Right kidney (tissue), 9 donors: ENCODE data around the gene POTEE.
"Not testable (repeated sequence)": the region's sequence is repeated elsewhere in the genome, so short reads cannot be mapped to it uniquely, and the experiment has no call there.

ENCODE experiments used
- DNase-seq: peaks from one replicate; pipeline ENCODE4 v3.0.0-alpha.2; 2016
- long read RNA-seq, 8 donors: transcript quantifications; one replicate each; lab custom pipeline, GENCODE V29; 2026

Gene POTEE
- long read RNA-seq, donor 1, result 0 reads
- long read RNA-seq, donor 2, result 0 reads
- long read RNA-seq, donor 3, result 0 reads
- long read RNA-seq, donor 4, result 0 reads
- long read RNA-seq, donor 5, result 0 reads
- long read RNA-seq, donor 6, result 0 reads
- long read RNA-seq, donor 7, result 0 reads
- long read RNA-seq, donor 8, result 0 reads

DNA sequence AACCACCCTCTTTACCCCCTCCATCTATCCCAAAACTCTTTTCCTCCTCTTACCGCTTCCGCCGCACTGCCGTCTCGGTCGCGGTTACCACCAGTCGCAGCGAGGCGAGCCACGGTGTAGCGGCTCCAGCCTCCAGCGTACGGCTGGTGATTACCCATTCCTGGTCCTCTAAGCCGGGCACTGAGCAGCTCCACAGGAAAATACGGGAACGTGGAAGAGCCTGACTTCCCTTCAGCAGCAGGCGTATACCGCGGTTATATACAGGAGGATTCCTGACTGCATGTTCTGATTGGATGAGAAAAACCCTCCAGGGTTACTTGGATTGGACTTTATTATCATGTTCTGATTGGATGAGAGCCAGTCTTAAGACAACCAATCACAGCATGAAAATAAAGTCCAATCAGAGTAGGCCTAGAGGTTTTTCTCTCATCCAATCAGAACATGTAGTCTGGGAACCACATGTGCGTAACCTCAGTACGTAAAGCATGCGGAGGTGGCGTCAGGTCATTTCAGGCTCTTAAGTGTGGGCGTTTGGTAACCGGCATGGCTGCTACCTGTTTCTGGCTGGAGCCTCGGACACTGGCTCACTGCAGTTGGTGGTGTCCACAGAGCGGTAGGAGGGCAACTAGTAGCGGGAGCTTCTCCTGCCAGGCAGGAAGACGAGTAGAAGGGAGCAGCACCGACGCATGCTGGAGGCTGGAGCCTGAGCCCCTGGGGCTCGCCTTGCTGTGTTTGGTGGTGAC lies at the start of gene POTEE:
Gene POTEE, plus strand, starts transcription at position 507 of the 743 bp plus-strand sequence. CDS start 8,867 bp downstream, outside the sequence.
- DNase-seq, result not testable (repeated sequence)

DNA sequence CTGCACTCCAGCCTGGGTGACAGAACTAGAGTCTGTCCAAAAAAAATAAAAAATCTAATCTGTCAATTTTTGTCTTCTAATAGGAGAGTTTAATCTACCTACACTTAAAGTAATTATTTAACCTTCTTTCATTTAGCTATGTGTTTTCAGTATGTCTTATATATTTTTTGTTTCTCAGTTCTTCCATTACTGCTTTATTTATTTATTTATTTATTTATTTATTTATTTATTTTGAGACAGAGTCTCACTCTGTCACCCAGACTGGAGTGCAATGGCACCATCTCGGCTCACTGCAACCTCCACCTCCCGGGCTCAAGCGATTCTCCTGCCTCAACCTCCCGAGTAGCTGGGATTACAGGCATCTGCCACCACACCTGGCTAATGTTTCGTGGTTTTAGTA lies 43.8 kb upstream of the POTEE start:
- not testable (repeated sequence) for DNase-seq

DNA sequence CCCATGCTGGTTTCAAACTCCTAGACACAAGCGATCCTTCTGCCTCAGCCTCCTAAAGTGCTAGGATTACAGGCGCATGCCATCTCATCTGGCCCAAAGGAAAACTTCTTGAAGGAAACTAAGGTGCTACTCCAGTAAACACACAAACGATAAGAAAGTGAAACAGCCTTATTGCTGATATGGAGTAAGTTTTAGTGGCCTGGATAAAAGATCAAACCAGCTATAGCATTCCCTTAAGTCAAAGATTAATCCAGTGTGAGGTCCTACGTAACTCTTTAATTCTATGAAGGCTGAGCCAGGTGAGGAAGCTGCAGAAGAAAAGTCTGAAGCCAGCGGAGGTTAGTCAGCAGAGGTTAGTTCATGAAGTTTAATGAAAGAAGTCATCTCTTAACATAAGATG lies 40.8 kb upstream of the POTEE start:
- no peak for DNase-seq

DNA sequence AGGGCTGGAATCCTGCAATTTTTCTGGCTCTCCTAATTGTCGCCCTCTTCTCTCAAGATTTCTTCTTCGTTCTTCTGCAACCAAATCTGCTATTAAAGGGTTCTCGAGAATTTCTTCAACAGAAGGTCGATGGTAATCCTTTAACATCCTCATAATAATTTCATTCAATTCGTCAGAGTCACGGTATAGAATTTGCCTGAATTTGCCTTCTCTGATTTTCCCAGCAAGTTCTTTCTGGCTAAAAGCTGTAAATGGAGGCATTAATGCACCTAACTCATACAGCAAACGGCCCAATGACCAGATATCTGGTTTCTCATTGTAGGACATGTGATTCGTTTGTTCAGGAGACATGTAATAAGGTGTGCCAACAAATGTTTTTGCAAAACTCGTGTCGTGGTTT lies 31.3 kb upstream of the POTEE start:
- DNase-seq, result not testable (repeated sequence)

DNA sequence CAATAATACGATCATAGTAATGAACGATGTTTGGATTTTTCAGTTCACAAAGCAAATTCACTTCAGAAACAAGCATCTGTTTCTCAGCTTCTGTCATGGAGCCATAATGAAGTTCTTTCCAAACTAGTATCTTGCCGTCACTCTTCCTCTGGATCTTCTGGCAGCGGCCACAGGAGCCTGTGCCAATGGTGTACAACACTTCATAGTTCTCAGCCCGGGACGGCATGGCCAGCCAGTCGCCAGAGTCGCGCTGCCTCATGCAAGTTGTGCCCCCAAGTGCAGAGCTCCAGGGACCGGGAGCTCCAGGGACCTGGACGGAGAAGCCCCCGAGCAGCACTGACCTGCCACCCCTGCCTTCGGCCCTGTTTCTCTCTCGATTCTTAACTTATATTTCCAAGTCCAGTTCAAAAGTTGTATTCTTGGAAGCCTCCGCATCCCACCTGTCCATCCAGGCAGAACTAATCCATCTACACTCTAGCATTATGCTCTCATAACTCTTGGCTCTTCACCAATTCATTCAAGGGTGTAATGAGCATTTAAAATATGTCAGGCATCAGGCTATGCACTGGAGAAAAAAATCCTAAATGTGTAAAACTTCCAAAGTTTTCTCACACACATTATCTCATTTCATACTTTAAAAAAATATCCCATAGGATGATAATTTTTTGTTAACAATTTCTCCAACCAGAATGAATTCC lies 30.5 kb upstream of the POTEE start:
- DNase-seq, result not testable (repeated sequence)

DNA sequence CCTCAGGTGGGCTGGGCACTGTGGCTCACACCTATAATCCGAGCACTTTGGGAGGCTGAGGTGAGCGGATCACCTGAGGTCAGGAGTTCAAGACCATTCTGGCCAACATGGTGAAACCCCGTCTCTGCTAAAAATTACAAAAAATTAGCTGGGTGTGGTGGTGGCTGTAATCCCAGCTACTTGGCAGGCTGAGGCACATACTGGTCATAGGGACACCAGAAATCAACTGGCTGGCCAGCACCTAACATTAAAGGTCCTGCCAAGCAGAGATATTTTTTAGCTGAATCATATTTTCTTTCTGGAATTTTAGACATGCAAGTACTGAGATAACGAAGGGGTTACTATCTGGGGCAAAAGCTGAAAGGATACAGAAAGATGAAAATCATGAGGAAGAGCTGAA lies 27.9 kb upstream of the POTEE start:
- not testable (repeated sequence) for DNase-seq

DNA sequence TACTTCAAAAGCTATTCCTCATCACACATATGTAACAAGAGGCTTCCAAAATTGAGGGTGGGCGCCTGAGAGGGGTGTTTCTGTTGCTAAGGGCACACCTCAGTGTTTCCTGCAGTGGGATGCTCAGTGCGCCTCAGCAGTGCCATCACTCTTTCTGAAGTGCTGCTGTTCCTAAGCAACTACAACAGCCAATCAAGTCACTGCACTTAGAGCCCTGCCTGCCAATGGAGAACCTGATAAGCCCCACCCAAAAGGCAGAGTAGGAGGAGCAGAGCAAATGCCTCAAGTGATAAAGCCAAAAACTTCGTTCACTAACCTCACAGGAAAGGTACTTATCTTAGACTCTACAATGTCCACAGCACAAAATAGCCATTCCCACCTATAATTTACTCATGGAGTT lies 15.9 kb upstream of the POTEE start:
- not testable (repeated sequence) for DNase-seq

DNA sequence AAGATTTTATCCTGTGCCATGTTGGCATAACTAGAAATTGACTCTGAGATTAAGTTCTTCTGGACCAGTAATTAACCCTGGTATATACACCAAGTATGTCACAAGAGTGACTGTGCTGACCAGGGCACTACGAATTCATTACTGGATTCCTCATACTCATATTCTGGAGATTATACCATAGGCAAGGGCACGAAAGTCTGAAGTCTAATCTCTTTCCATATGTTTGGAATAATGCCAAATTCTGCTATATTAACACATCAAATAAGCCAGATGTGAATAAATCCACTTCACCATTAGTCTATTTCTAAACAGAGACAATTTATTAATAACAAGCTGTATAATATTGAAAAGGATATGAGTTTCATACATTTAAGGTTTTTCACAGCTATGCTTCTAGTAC lies 13.2 kb upstream of the POTEE start:
- DNase-seq, result not testable (repeated sequence)

DNA sequence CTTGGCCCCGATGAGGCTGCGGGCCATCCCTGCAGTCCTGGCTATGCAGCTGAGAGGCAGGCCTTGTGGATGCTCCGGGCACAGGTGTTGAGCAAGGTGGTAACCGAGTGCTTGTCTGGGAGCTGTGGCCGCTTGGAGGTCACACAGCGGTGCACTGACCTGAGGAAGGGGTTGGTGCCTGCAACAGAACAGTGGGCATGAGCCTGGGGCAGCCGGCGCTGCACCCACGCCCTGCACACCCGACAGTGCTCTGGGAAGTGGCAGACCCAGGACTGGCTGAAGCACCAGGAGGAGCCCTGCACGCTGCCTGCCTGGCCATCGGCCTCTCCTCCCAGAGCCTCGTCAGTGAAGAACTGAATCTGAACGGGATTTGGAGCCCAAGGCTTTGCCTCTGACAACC lies 8.2 kb upstream of the POTEE start:
- DNase-seq, result no peak

DNA sequence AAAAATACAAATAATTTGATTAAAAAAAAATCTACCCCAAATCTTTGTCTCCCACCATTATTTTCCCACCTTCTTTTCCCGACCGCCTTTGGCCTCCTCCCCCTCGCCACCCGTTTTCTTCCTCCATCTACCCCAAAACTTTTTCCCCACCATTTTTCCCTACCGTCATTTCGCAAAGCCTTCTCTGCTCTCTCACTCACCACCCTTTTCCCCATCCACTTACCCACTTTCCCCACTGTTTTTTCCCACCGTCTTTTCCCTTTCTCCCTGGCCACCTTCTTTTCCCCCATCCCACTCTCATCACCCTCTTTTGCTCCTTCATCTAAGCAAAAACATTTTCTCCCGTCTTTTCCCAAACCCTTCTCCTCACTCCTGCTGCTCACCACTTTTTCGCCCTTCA lies 1.5 kb upstream of the POTEE start:
- not testable (repeated sequence) for DNase-seq

DNA sequence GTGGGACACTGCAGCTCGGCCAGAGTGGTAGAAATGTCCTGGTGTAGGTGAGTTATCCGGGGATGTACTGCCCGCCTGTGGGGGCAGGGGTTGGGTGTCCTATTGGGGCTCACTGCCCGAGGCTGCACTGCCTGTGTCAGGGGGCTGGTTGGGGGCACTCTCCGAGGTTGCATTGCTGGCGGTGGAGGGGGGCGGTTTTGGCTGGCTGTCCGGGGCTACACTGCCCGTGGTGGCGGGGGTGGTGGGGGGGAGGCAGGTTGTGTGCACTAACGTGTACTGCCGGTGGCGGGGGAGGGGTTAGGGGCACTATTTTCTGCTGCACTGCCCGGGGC lies 403 bp downstream of the POTEE start:
- DNase-seq, result not testable (repeated sequence)

DNA sequence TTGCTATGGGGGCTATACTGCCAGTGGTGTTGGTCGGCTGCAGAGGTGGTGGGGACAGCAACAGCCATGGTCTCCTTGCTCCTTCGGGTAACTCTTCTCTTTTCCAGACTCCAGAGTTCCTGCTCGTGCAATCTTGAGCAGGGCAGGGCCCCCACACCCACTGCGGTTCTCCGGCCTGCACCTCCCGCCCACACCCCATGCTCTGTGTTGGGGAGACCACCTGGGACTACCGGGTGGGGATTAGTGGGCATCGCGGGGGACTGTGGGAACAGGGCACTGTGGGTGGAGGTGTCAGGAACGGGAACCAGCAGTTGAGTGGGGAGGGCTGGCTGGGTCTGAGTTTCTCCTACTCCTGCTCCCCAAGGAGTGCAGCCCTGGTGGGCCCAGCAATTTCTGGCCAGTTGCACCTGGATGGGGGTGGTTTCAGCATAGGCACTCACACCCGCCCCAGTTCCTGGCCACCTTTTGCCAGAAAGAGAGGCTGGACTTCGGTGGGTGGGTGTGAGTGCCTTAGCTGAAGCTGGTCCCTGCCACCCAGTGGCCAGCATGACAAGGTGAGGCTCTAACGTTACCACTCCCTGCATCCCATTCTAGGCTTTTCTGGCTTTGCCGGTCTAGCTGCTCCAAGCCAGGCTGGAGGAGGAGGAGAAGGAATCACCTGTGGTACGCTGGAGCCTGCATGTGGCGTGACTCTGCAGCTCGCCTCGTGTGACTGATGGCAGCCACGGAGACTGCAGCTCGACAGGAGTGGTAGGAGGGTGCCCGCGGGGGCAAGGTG lies 1.3 kb downstream of the POTEE start:
- not testable (repeated sequence) for DNase-seq

DNA sequence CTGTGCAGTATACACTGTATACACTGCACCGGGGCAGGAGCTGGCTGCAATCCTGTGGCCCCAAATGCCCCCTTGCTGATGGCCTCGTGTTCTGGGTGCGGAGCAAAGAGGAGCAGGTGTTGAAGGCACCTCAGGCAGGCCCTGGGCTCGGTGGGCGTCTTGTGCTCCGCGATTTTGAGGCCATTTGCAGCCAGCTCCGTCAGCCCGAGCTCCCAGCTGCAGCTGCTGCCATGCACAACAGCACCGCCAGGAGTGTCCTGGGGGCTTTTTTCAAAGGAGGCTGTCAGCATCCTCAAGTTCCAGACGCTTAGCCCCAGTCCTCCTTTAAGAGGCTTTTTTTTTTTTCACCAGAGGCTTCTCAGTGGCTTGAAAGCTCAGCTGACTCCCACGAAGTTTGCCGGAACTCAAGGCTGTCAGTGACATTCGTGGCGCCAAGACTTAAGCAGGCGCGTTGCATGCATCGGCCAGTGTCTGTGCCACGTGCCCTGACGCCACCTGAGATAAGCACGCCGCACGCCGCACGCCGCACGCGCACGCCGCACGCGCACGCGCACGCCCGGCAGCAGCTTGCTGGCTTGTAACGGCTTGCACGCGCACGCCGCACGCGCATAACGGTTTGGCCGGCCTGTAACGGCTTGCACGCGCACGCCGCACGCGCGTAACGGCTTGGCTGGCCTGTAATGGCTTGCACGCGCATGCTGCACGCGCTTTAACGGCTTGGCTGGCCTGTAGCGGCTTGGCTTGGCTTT lies 8.1 kb downstream of the POTEE start:
- not testable (repeated sequence) for DNase-seq

DNA sequence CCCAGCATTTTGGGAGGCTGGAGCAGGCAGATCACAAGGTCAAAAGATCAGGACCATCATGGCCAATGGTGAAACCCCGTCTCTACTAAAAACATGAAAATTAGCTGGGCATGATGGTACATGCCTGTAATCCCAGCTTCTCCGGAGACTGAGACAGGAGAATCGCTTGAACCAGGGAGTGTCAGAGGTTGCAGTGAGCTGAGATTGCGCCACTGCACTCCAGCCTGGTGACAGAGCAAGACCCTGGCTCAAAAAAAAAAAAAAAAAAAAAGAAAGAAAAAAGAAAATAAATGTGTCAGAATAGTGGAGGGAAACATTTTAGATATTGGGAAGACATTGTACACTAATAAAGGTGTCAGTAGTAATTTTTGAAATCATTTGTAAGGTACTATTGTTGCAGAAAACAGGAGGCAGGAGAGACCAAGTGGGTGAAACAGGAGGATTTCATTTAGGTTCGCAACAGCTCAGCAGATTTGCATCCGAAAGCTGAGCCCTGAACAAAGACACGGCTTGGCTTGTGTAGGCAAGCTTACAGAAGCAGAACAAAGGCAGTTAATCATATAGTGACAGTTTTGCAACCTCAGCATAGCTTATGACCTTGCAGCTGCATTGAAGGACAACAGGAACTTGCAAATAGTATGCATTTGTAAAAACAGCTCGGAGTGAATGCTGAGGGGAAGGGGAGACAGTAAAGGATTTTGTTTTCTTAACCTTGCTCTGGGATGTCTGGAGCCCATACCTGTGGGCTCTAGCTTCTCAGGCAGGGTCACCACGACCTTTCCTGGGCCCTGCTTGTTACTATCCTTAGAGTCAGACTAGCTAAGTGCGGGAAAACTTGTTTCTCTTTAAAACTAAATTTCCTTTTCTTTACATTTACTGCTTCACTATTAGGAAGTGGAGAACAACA lies 26.5 kb downstream of the POTEE start:
- peak; percentile 35 for DNase-seq
